ENCODE results near the gene TCF4.

GRCh38 chr18:55331301-55331700 lies 256.7 kb downstream of the TCF4 start:
- TF ChIP-seq CTCF (IDR thresholded peaks at IDR 0.05; ENCODE audit: insufficient read depth, low read depth, low read length) (no peak), EZH2 (IDR thresholded peaks at IDR 0.05; ENCODE audit: insufficient read depth, low read length) (no peak)
